Activated T-cell treated with anti-CD3 and anti-CD28 coated beads for 1 hour (primary cell): Measurements from ENCODE around the gene FANCM.

ENCODE experiments used
- DNase-seq: peaks from one replicate; pipeline ENCODE4 v3.0.0-alpha.2; 2020; ENCODE audit warnings: low read depth

The FANCM gene

GRCh38 chr14:45242706-45243105 is 107.0 kb downstream of the FANCM start:
- no peak for DNase-seq

- DNase-seq: no peak
These were observed 110.4 kb downstream of the FANCM start for GRCh38 chr14:45246151-45246550.

DNA sequence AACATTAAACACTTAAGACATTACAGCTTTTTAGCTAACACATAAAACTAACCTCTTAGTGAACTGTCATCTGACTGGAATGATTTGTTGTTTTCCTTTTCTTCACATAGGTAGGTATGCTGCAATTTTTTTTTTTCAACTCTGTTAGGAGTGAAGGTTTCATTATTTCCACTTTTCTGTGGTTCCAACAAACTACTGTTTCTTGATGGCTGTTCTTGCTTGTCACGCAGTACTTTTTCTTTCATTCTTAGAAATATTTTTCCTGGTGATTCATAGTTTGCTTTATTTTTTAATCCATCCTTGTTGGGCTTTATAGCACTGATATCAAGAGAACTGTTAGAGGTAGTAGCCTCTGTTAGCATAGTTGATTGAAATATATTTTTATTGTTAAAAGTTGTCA is 111.0 kb downstream of the FANCM start:
- no peak for DNase-seq

DNA sequence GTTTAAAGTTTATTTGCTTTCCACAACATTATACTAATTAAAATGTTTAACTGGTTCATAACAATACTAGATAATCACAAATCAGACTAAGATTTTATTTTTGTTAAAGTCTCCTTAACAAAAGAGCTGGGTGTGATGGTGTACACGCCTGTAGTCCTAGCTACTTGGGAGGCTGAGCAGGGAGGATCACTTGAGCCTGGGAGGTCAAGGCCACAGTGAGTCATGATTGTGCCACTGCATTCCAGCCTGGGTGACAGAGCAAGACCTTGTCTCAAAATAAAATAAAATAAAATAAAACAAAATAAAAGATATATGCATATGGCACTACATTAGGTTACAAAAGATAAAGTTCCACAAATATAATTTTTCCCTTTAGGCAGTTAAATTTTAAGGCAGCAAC is 111.7 kb downstream of the FANCM start:
- no peak for DNase-seq

DNA sequence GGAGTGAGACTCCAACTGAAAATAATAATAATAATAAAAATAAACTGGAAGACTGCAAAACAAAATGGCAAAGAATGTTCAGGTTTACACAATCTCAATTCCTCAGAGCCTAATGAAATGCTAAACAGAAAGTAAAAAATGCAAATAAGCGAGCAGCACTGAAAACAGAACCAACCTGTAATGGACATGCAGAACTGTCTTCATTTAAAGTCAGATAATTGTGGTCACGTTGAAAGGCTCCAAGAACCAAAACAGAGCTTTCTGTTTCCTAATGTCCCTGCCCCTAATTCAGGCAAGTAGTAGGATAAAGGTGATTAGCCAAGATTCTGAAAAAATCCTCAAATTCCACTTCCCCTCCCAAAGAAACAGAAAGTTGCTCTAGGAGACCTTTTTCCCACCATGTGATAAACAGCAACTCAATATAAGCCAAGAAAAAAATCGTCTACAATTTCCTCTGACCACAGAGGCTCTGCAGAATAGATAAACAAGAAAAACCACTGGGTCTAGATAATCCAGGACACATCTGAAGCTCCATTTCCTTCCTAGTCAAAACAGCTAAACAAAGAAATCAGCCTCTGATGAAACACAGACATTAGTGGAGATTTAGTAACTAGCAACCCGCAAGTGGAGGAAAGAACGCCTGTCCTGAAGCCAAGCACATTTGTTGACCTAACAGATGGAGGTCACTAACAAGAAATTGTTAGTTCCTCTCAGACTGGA is 114.3 kb downstream of the FANCM start:
- no peak for DNase-seq
